GM23338 (cell line): ENCODE results near the gene TULP4. TPM values are rescaled to one million over a fixed set of nuclear protein-coding genes. Genes with fewer than 3 reads are reported as not detected.

Source experiments
- ATAC-seq: fragments of 200-7000 bp; cut with Tn5 transposase; 3 replicates; pipeline ENCODE4 v1.9.1; 2020
- DNase-seq: peaks from one replicate; pipeline ENCODE4 v3.0.0-alpha.2; 2015; ENCODE audit warnings: low spot score
- H2AFZ ChIP-seq: fragments of 200-600 bp; sonication (generic); 2 replicates; pipeline ENCODE4 v1.8.0; 2016; ENCODE audit warnings: antibody characterized with exemption, mild to moderate bottlenecking, moderate library complexity
- H3F3A ChIP-seq: fragments of 200-600 bp; sonication (generic); replicated peaks from 2 replicates; pipeline ENCODE4 v1.8.0; 2017; ENCODE audit warnings: antibody characterized with exemption, mixed run types, low read depth
- H3K27ac ChIP-seq: fragments of 200-600 bp; sonication (generic); 2 replicates; pipeline ENCODE4 v1.6.1; 2016; ENCODE audit warnings: low read depth
- H3K27me3 ChIP-seq: fragments of 200-600 bp; sonication (generic); 2 replicates; pipeline ENCODE4 v1.8.0; 2016; ENCODE audit warnings: mild to moderate bottlenecking, mixed run types, moderate library complexity; ENCODE audit not compliant: insufficient read depth
- H3K36me3 ChIP-seq: fragments of 200-600 bp; sonication (generic); 2 replicates; pipeline ENCODE4 v1.8.0; 2016; ENCODE audit warnings: mild to moderate bottlenecking; ENCODE audit not compliant: insufficient read depth
- H3K4me1 ChIP-seq: fragments of 200-600 bp; sonication (generic); 2 replicates; pipeline ENCODE4 v1.8.0; 2016; ENCODE audit warnings: mild to moderate bottlenecking, moderate library complexity; ENCODE audit not compliant: insufficient read depth
- H3K4me2 ChIP-seq: fragments of 200-600 bp; sonication (generic); 2 replicates; pipeline ENCODE4 v1.7.1; 2017; ENCODE audit warnings: mixed run types
- H3K4me3 ChIP-seq: fragments of 200-600 bp; sonication (generic); 2 replicates; pipeline ENCODE4 v1.6.1; 2016; ENCODE audit warnings: mixed run types
- H3K79me2 ChIP-seq: fragments of 200-600 bp; sonication (generic); replicated peaks from 2 replicates; pipeline ENCODE4 v1.8.0; 2017; ENCODE audit warnings: mild to moderate bottlenecking; ENCODE audit not compliant: insufficient read depth
- H3K9me2 ChIP-seq: fragments of 200-600 bp; sonication (generic); 2 replicates; pipeline ENCODE4 v1.8.0; 2017; ENCODE audit not compliant: insufficient read depth
- H4K20me1 ChIP-seq: fragments of 200-600 bp; sonication (generic); replicated peaks from 2 replicates; pipeline ENCODE4 v1.8.0; 2017; ENCODE audit warnings: mild to moderate bottlenecking; ENCODE audit not compliant: insufficient read depth
- H3K27ac Mint-ChIP-seq: 2 replicates; pipeline ENCODE4 v1.8.0; 2020; ENCODE audit warnings: inconsistent platforms, mild to moderate bottlenecking, moderate library complexity, mixed read lengths
- H3K27me3 Mint-ChIP-seq: 3 replicates; pipeline ENCODE4 v1.8.0; 2022; ENCODE audit warnings: low read depth, mild to moderate bottlenecking, moderate library complexity, mixed read lengths, inconsistent platforms; ENCODE audit not compliant: insufficient read depth, poor library complexity
- H3K36me3 Mint-ChIP-seq: 3 replicates; pipeline ENCODE4 v1.8.0; 2021; ENCODE audit warnings: low read depth, mild to moderate bottlenecking, inconsistent platforms, moderate library complexity, mixed read lengths
- H3K4me1 Mint-ChIP-seq: 3 replicates; pipeline ENCODE4 v1.8.0; 2020; ENCODE audit warnings: mild to moderate bottlenecking, inconsistent platforms, mixed read lengths
- H3K4me3 Mint-ChIP-seq: 3 replicates; pipeline ENCODE4 v1.8.0; 2021; ENCODE audit warnings: moderate library complexity, mild to moderate bottlenecking, inconsistent platforms, mixed read lengths
- H3K9me3 Mint-ChIP-seq: 3 replicates; pipeline ENCODE4 v1.8.0; 2020; ENCODE audit warnings: moderate library complexity, mild to moderate bottlenecking, inconsistent platforms, mixed read lengths
- CREB1 ChIP-seq: fragments of 250-450 bp; sonication (Bioruptor Pico); IDR thresholded peaks from 2 replicates; pipeline ENCODE4 v1.5.0; 2020; ENCODE audit warnings: low read depth, mild to moderate bottlenecking, moderate library complexity
- CTCF ChIP-seq, 2 experiments: fragments of 200-600 bp in 1 of 2; sonication (generic) in 1 of 2; conservative IDR thresholded peaks; 2 replicates each; pipeline versions ENCODE4 v1.5.1 to v1.6.1; 2016 to 2017; ENCODE audit warnings: antibody characterized with exemption in 2 of 2, low read depth in 2 of 2, mild to moderate bottlenecking in 2 of 2, moderate library complexity in 1 of 2
- EZH2 ChIP-seq: fragments of 200-600 bp; sonication (generic); IDR thresholded peaks from one replicate; pipeline ENCODE4 v1.8.0; 2017; ENCODE audit warnings: antibody characterized with exemption, mild to moderate bottlenecking, low read depth; ENCODE audit not compliant: unreplicated experiment
- EZH2phosphoT487 ChIP-seq: fragments of 200-600 bp; sonication (generic); IDR thresholded peaks from one replicate; pipeline ENCODE4 v1.8.1; 2018; ENCODE audit warnings: antibody characterized with exemption; ENCODE audit not compliant: unreplicated experiment
- JUNB ChIP-seq: IDR thresholded peaks from one replicate; pipeline ENCODE4 v1.6.1; 2016; ENCODE audit warnings: antibody characterized with exemption; ENCODE audit not compliant: unreplicated experiment
- NANOG ChIP-seq: IDR thresholded peaks from 2 replicates; pipeline ENCODE4 v1.6.1; 2016; ENCODE audit warnings: antibody characterized with exemption, borderline replicate concordance
- POLR2AphosphoS5 ChIP-seq: IDR thresholded peaks from 2 replicates; pipeline ENCODE4 v1.6.1; 2016; ENCODE audit warnings: antibody characterized with exemption, low read depth
- REST ChIP-seq: IDR thresholded peaks from one replicate; pipeline ENCODE4 v1.6.1; 2018; ENCODE audit warnings: antibody characterized with exemption; ENCODE audit not compliant: unreplicated experiment
- ZNF114 ChIP-seq: fragments of 250-450 bp; sonication (Bioruptor Pico); IDR thresholded peaks from 2 replicates; pipeline ENCODE4 v1.5.0; 2020; ENCODE audit warnings: mild to moderate bottlenecking, moderate library complexity
- ZNF331 ChIP-seq: fragments of 250-450 bp; sonication (Bioruptor Pico); IDR thresholded peaks from 2 replicates; pipeline ENCODE4 v1.5.0; 2020; ENCODE audit warnings: low read depth, mild to moderate bottlenecking, moderate library complexity
- ZNF462 ChIP-seq: fragments of 250-450 bp; sonication (Bioruptor Pico); IDR thresholded peaks from 2 replicates; pipeline ENCODE4 v1.5.0; 2020; ENCODE audit warnings: mild to moderate bottlenecking, moderate library complexity
- polyA plus RNA-seq: library from polyadenylated mRNA; unstranded; fragments of >200 nt; fragmentation: Nextera tagmentation; extraction: Ambion mirVana; gene quantifications from 2 replicates; pipeline ENCODE4 v1.2.1, GENCODE V29; 2016
- total RNA-seq: library from RNA; depleted of rRNA; stranded (reverse); fragments of >200 nt; shearing (Covaris generic); gene quantifications from 2 replicates; pipeline ENCODE4 v1.2.3, GENCODE V29; 2014

The TULP4 gene
- total and polyA plus RNA-seq, 2 experiments from 2014 or later = 31.2 to 50.2 TPM

- TF ChIP-seq CTCF (conservative IDR thresholded peaks at IDR 0.05; ENCODE audit: low read depth in 2 of 2) (no peak), ZNF114 (CRISPR knock-in tag) (no peak)
Measured at GRCh38 chr6:158459726-158460125, 147.5 kb downstream of the TULP4 start (continued).

GRCh38 chr6:158460602-158461169, 148.4 kb downstream of the TULP4 start:
- H3K4me1 ChIP-seq = peaks cover 48% of the 10 kb centered on the region
- H3K79me2 ChIP-seq = no peaks in the 10 kb centered on the region
- H3K4me3 ChIP-seq = no peak overlapping the region
- H3K9me2 ChIP-seq = no peaks in the 10 kb centered on the region
- no peak for ATAC-seq
- Mint-ChIP-seq H3K4me1 (peaks cover 68% of the 10 kb centered on the region), H3K9me3 (peaks cover 3% of the 10 kb centered on the region; the same call in 1 of the 3 replicates), H3K27me3 (peaks cover 12% of the 10 kb centered on the region), H3K27ac (no peak overlapping the region), H3K36me3 (peaks cover 13% of the 10 kb centered on the region), H3K4me3 (no peak overlapping the region)
- H4K20me1 ChIP-seq = no peaks in the 10 kb centered on the region; the same call in 1 of the 2 replicates
- H3K4me2 ChIP-seq = no peak overlapping the region
- DNase-seq = no peak
- no peak overlapping the region for H2AFZ ChIP-seq
- no peaks in the 10 kb centered on the region; the same call in 1 of the 2 replicates for H3F3A ChIP-seq
- no peak overlapping the region for H3K27ac ChIP-seq
- no peaks in the 10 kb centered on the region for H3K36me3 ChIP-seq
- H3K27me3 ChIP-seq = peaks cover 6% of the 10 kb centered on the region
- TF ChIP-seq ZNF462 (CRISPR knock-in tag) = no peak
- TF ChIP-seq ZNF114 (CRISPR knock-in tag) = no peak
- TF ChIP-seq REST = no peak
- no peak for TF ChIP-seq CREB1 (CRISPR knock-in tag)
- TF ChIP-seq NANOG = no peak
- no peak for TF ChIP-seq CTCF (conservative IDR thresholded peaks at IDR 0.05; ENCODE audit: low read depth in 2 of 2)
- no peak for TF ChIP-seq EZH2
- TF ChIP-seq JUNB = no peak
- no peak for TF ChIP-seq ZNF331 (CRISPR knock-in tag)
- TF ChIP-seq POLR2AphosphoS5 = no peak
- no peak for TF ChIP-seq EZH2phosphoT487
